Activated CD4-positive, alpha-beta memory T cell treated with anti-CD3 and anti-CD28 coated beads for 36 hours (primary cell): ENCODE measurements around the gene NFAT5. TPM values are rescaled to one million over a fixed set of nuclear protein-coding genes. Genes with fewer than 3 reads are reported as not detected.

Experiments used
- CTCF ChIA-PET: fragments of 350-600 bp; sonication (Branson Sonifier 250); formaldehyde crosslinking; loops from one replicate; lab custom pipeline; 2021; ENCODE audit warnings: antibody characterized with exemption, inconsistent platforms; lab: Charles Lee
- POLR2A ChIA-PET: fragments of 350-600 bp; sonication (Branson Sonifier 250); formaldehyde crosslinking; loops from one replicate; lab custom pipeline; 2021; ENCODE audit warnings: antibody characterized with exemption; lab: Charles Lee
- DNase-seq: peaks from one replicate; pipeline ENCODE4 v3.0.0-alpha.2; 2020
- H3K27ac Mint-ChIP-seq: one replicate; pipeline ENCODE4 v1.8.0; 2021; ENCODE audit warnings: mixed read lengths
- H3K27me3 Mint-ChIP-seq: one replicate; pipeline ENCODE4 v1.8.0; 2021; ENCODE audit warnings: mixed read lengths
- H3K36me3 Mint-ChIP-seq: one replicate; pipeline ENCODE4 v1.8.0; 2021; ENCODE audit warnings: mixed read lengths
- H3K4me1 Mint-ChIP-seq: one replicate; pipeline ENCODE4 v1.8.0; 2021; ENCODE audit warnings: low read depth, mixed read lengths
- H3K4me3 Mint-ChIP-seq: one replicate; pipeline ENCODE4 v1.8.0; 2021; ENCODE audit warnings: mild to moderate bottlenecking, mixed read lengths
- H3K9me3 Mint-ChIP-seq: one replicate; pipeline ENCODE4 v1.8.0; 2021; ENCODE audit warnings: mixed read lengths
- intact Hi-C: fragments of 100-400 bp; cut with micrococcal nuclease; formaldehyde crosslinking; loops from one replicate; pipeline ENCODE4 v1.15.1; 2023
- total RNA-seq, 2 experiments: library from RNA; stranded (reverse); gene quantifications; one replicate each; pipeline ENCODE4 v1.2.3, GENCODE V29; 2021

The NFAT5 gene
- total RNA-seq, 2 experiments from 2014 or later = 28.2 to 32.7 TPM

DNA sequence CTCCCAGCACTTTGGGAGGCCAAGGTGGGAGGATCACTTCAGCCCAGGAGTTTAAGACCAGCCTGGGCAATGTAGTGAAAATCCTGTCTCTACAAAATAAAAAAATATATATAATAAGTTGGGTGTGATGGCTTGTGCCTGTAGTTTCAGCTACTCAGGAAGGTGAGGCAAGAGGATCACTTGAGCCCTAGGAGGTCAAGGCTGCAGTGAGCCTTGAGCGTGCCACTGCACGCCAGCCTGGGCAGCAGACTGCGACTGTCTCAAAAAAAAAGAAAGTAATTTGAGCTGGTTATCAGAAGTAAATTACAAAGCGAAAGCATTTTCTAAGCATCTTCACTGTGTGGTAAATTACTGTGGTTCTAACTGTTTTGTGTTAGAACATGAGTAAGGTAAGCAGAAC lies 94.4 kb downstream of the NFAT5 start:
- POLR2A ChIA-PET = no interaction called here
- no peaks in the 10 kb centered on the region for H3K27me3 Mint-ChIP-seq
- no peak overlapping the region for H3K4me3 Mint-ChIP-seq
- H3K9me3 Mint-ChIP-seq = no peaks in the 10 kb centered on the region
- peaks cover 27% of the 10 kb centered on the region for H3K36me3 Mint-ChIP-seq
- DNase-seq = no peak
- no peaks in the 10 kb centered on the region for H3K4me1 Mint-ChIP-seq
- intact Hi-C loops = no loop called here
- CTCF ChIA-PET = no interaction called here
- no peak overlapping the region for H3K27ac Mint-ChIP-seq

- Mint-ChIP-seq H3K9me3 (no peaks in the 10 kb centered on the region), H3K27ac (no peak overlapping the region), H3K4me3 (no peak overlapping the region), H3K4me1 (no peaks in the 10 kb centered on the region), H3K36me3 (peaks cover 20% of the 10 kb centered on the region), H3K27me3 (no peaks in the 10 kb centered on the region)
- POLR2A ChIA-PET = no interaction called here
- intact Hi-C loops = no loop called here
- no peak for DNase-seq
- CTCF ChIA-PET = no interaction called here
Observed at GRCh38 chr16:69662901-69663300, 97.1 kb downstream of the NFAT5 start.

GRCh38 chr16:69663846-69664245 lies 98.1 kb downstream of the NFAT5 start:
- POLR2A ChIA-PET = no interaction called here
- CTCF ChIA-PET = no interaction called here
- H3K36me3 Mint-ChIP-seq = peaks cover 22% of the 10 kb centered on the region

DNA sequence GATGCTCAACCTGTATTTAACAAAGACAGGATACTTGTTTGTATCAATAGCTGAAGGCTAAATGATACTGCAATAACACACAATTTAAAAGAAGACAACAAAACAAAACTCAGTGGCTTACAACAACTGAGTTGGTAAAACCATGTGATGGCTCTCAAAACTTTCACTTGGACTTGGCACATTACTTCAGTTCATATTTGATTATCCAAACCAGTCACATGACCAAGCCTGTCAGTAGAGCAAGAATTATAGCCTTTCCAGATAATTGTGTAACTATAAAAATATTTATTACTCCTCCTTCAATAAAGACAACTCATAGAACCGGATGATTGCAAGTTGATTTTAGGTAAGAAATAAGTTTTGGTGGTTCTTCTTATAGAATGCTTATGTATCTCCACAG lies 103.8 kb downstream of the NFAT5 start:
- POLR2A ChIA-PET = no interaction called here
- Mint-ChIP-seq H3K36me3 (peaks cover 17% of the 10 kb centered on the region), H3K27ac (no peak overlapping the region), H3K4me3 (no peak overlapping the region), H3K4me1 (no peaks in the 10 kb centered on the region), H3K9me3 (no peaks in the 10 kb centered on the region), H3K27me3 (no peaks in the 10 kb centered on the region)
- CTCF ChIA-PET = interaction anchor here (0.7 to 1.2 kb wide), 3 partner anchors 29 to 273 kb away, joined by 3 to 4 read pairs (median 3); no protein-coding TSS in a partner anchor
- no peak for DNase-seq
- intact Hi-C loops = no loop called here

More at GRCh38 chr16:69663846-69664245, 98.1 kb downstream of the NFAT5 start:
- no peaks in the 10 kb centered on the region for H3K27me3 Mint-ChIP-seq
- no peak for DNase-seq
- no peak overlapping the region for H3K27ac Mint-ChIP-seq
- H3K9me3 Mint-ChIP-seq = no peaks in the 10 kb centered on the region
- no peaks in the 10 kb centered on the region for H3K4me1 Mint-ChIP-seq
- H3K4me3 Mint-ChIP-seq = no peak overlapping the region
- intact Hi-C loops = no loop called here

DNA sequence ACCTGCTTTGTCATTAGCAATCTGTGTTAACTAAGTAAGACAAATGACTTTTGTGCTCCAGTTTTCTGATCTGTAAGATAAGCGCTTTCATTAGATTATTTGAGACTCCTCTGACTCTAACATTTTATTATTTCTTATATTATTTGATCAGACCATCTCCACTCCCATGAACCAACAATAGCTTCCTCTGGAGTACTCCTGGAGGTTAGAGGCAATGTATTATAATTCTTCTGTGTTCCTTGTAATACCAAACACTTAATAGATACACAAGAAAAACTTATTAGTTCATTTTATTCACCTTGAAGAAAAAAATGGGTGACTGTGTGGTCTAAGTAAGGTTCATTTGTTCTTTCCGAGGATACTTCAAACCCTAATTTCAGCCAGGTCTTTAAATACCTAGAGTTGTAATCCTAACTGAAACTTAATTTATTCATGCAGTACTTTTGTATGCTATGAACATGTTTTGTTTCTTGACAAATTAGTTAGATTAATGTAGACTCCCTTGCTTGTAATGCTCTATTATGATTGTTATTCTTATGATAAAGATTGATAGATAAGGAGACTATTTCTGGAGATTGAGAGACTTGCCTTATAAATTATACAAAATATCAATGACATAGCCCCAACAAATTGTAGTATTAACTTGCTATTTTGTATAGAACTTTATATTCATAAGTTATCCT lies 106.7 kb downstream of the NFAT5 start:
- Mint-ChIP-seq H3K27me3 (no peaks in the 10 kb centered on the region), H3K9me3 (no peaks in the 10 kb centered on the region), H3K36me3 (peaks cover 24% of the 10 kb centered on the region), H3K4me3 (no peak overlapping the region), H3K27ac (no peak overlapping the region), H3K4me1 (no peaks in the 10 kb centered on the region)
- intact Hi-C loops = no loop called here
- DNase-seq = no peak
- ChIA-PET CTCF (interaction anchor here (1.0 to 1.1 kb wide), 2 partner anchors 32 to 175 kb away, joined by 3 read pairs; no protein-coding TSS in a partner anchor), POLR2A (no interaction called here)

- H3K27ac Mint-ChIP-seq = no peak overlapping the region
- DNase-seq = no peak
- ChIA-PET POLR2A (no interaction called here), CTCF (interaction anchor here (0.8 to 1.1 kb wide), 3 partner anchors 31 to 277 kb away, joined by 3 to 4 read pairs (median 3); no protein-coding TSS in a partner anchor)
- peaks cover 25% of the 10 kb centered on the region for H3K36me3 Mint-ChIP-seq
- no peaks in the 10 kb centered on the region for H3K27me3 Mint-ChIP-seq
- no peaks in the 10 kb centered on the region for H3K9me3 Mint-ChIP-seq
- intact Hi-C loops = no loop called here
- no peak overlapping the region for H3K4me3 Mint-ChIP-seq
- no peaks in the 10 kb centered on the region for H3K4me1 Mint-ChIP-seq
Observed at GRCh38 chr16:69672998-69673713, 107.4 kb downstream of the NFAT5 start.

DNA sequence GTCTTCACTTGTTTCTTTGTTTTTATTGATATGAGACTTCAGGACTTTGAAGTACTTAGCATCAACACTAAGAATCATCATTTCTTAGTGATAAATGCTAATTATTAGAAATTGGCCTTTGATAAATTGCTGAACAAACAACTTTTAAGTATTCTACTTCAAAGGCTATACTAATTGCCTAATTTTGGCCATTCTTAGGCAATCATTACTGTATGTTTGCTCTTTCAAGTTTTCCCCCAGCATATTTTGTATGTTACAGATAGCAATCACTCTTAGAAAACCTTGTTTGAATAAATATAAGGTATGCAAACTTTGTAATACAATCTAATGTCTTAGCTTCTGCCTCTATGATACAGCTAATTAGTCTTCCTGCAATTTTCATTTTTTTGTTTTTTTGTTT lies 114.6 kb downstream of the NFAT5 start:
- H3K36me3 Mint-ChIP-seq = peaks cover 15% of the 10 kb centered on the region
- H3K4me1 Mint-ChIP-seq = no peaks in the 10 kb centered on the region
- no peak for DNase-seq
- ChIA-PET CTCF (no interaction called here), POLR2A (no interaction called here)
- H3K27ac Mint-ChIP-seq = no peak overlapping the region
- H3K4me3 Mint-ChIP-seq = no peak overlapping the region
- H3K27me3 Mint-ChIP-seq = no peaks in the 10 kb centered on the region
- intact Hi-C loops = no loop called here
- no peaks in the 10 kb centered on the region for H3K9me3 Mint-ChIP-seq

- Mint-ChIP-seq H3K9me3 (no peaks in the 10 kb centered on the region), H3K27ac (no peak overlapping the region), H3K36me3 (peaks cover 29% of the 10 kb centered on the region), H3K27me3 (no peaks in the 10 kb centered on the region), H3K4me3 (no peak overlapping the region), H3K4me1 (peaks cover 17% of the 10 kb centered on the region)
- intact Hi-C loops = no loop called here
- ChIA-PET POLR2A (no interaction called here), CTCF (no interaction called here)
- DNase-seq = no peak
Observed at GRCh38 chr16:69688589-69688988, 122.8 kb downstream of the NFAT5 start.

GRCh38 chr16:69691980-69692911 lies 126.5 kb downstream of the NFAT5 start:
- H3K36me3 Mint-ChIP-seq = peaks cover 40% of the 10 kb centered on the region
- peak overlapping the region; percentile 77 for H3K27ac Mint-ChIP-seq
- CTCF ChIA-PET = interaction anchor here (0.8 to 2.0 kb wide), 2 partner anchors 62 to 296 kb away, joined by 3 to 7 read pairs; partner anchors contain the start of gene NOB1
- H3K4me1 Mint-ChIP-seq = peaks cover 17% of the 10 kb centered on the region
- no peaks in the 10 kb centered on the region for H3K27me3 Mint-ChIP-seq
- no peaks in the 10 kb centered on the region for H3K9me3 Mint-ChIP-seq
- intact Hi-C loops = no loop called here
- POLR2A ChIA-PET = interaction anchor here (1.5 kb wide), 1 partner anchor 128 kb away, joined by 4 read pairs; no protein-coding TSS in a partner anchor
- H3K4me3 Mint-ChIP-seq = no peak overlapping the region
- peak; percentile 26 for DNase-seq

- no peak overlapping the region for H3K4me3 Mint-ChIP-seq
- no peak overlapping the region for H3K27ac Mint-ChIP-seq
- peaks cover 40% of the 10 kb centered on the region for H3K36me3 Mint-ChIP-seq
- peaks cover 17% of the 10 kb centered on the region for H3K4me1 Mint-ChIP-seq
- DNase-seq = no peak
- no peaks in the 10 kb centered on the region for H3K9me3 Mint-ChIP-seq
- CTCF ChIA-PET = interaction anchor here (2.3 kb wide), 1 partner anchor 298 kb away, joined by 8 read pairs; no protein-coding TSS in a partner anchor
- intact Hi-C loops = no loop called here
- no peaks in the 10 kb centered on the region for H3K27me3 Mint-ChIP-seq
- POLR2A ChIA-PET = no interaction called here
Observed at GRCh38 chr16:69693916-69694315, 128.2 kb downstream of the NFAT5 start.

- peaks cover 23% of the 10 kb centered on the region for H3K36me3 Mint-ChIP-seq
- no peak overlapping the region for H3K4me3 Mint-ChIP-seq
- intact Hi-C loops = no loop called here
- H3K4me1 Mint-ChIP-seq = no peaks in the 10 kb centered on the region
- no peak for DNase-seq
- ChIA-PET CTCF (interaction anchor here (0.6 to 1.2 kb wide), 2 partner anchors 20 to 302 kb away, joined by 3 read pairs; no protein-coding TSS in a partner anchor), POLR2A (no interaction called here)
- H3K27ac Mint-ChIP-seq = no peak overlapping the region
- no peaks in the 10 kb centered on the region for H3K9me3 Mint-ChIP-seq
- no peaks in the 10 kb centered on the region for H3K27me3 Mint-ChIP-seq
Observed at GRCh38 chr16:69698404-69698803, 132.6 kb downstream of the NFAT5 start.
